ENCODE data around the gene MRPS9. TPM values are rescaled to one million over a fixed set of nuclear protein-coding genes. Genes with fewer than 3 reads are reported as not detected.

MRPS9 gene
- total and polyA plus RNA-seq, 2 of the 13 experiments (the other 11 are each of a cell fraction or from before 2014, with no cell fraction given) = 31.2 to 91.8 TPM

- WGBS (ENCODE audit: low lambda C conversion rate) = 95% methylated on average over 8 of the region's 8 CpGs
- Histone ChIP-seq H3K9me3 (ENCODE audit: low read length) (no peaks in the 10 kb centered on the region), H3K4me2 (ENCODE audit: low read depth, low read length) (no peak overlapping the region), H2AFZ (ENCODE audit: low read length) (no peak overlapping the region), H3K36me3 (replicated peaks in 1 of 2; ENCODE audit: control insufficient read depth in 1 of 2, insufficient read depth in 2 of 2, low read length in 2 of 2) (peaks cover 4 to 19% of the 10 kb centered on the region in 2 experiments; a peak in 4 of 5 replicates), H3K4me3 (replicated peaks in 1 of 3; ENCODE audit: insufficient read depth in 1 of 3, low read depth in 2 of 3, low read length in 3 of 3) (no peak overlapping the region), H3K9ac (ENCODE audit: insufficient read depth, low read depth, low read length) (no peak overlapping the region), H3K27ac (ENCODE audit: extremely low read length, insufficient read depth, low read length) (no peak overlapping the region), H3K79me2 (ENCODE audit: insufficient read depth, low read length) (no peaks in the 10 kb centered on the region), H3K4me1 (ENCODE audit: insufficient read depth, low read length) (no peaks in the 10 kb centered on the region), H4K20me1 (ENCODE audit: insufficient read depth, low read length) (no peaks in the 10 kb centered on the region), H3K27me3 (ENCODE audit: control insufficient read depth in 1 of 2, insufficient read depth in 2 of 2, low read length in 2 of 2) (no peaks in the 10 kb centered on the region)
- in situ Hi-C loops (cut with HindIII; ENCODE audit: extremely low pct_ligation_motif_present, low pct_unique_long_range_greater_than_20kb) (no loop called here), intact Hi-C loops (cut with micrococcal nuclease; ENCODE audit: unreplicated experiment) (no loop called here)
- BruUV-seq (replicated peaks) = no TSS peak
- ChIA-PET CTCF (ENCODE audit: low intra/inter-chr PET ratio, low total read pairs) (no interaction called here), POLR2A (no interaction called here)
- DNase-seq (ENCODE audit: low spot score) (no peak), FAIRE-seq (no peak), ATAC-seq (no peak)
- no peak for TF ChIP-seq CBFB (CRISPR knock-in tag; IDR thresholded peaks at IDR 0.05)
- no peak for TF ChIP-seq ZNF737 (CRISPR knock-in tag; IDR thresholded peaks at IDR 0.05; ENCODE audit: borderline replicate concordance)
- no peak for TF ChIP-seq ZKSCAN1 (IDR thresholded peaks at IDR 0.05; ENCODE audit: low read length)
- TF ChIP-seq RELA (CRISPR knock-in tag; IDR thresholded peaks at IDR 0.05) = no peak
- TF ChIP-seq, protein P1, sequence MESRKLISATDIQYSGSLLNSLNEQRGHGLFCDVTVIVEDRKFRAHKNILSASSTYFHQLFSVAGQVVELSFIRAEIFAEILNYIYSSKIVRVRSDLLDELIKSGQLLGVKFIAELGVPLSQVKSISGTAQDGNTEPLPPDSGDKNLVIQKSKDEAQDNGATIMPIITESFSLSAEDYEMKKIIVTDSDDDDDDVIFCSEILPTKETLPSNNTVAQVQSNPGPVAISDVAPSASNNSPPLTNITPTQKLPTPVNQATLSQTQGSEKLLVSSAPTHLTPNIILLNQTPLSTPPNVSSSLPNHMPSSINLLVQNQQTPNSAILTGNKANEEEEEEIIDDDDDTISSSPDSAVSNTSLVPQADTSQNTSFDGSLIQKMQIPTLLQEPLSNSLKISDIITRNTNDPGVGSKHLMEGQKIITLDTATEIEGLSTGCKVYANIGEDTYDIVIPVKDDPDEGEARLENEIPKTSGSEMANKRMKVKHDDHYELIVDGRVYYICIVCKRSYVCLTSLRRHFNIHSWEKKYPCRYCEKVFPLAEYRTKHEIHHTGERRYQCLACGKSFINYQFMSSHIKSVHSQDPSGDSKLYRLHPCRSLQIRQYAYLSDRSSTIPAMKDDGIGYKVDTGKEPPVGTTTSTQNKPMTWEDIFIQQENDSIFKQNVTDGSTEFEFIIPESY (CRISPR knock-in tag; IDR thresholded peaks at IDR 0.05) = no peak
- TF ChIP-seq RFXAP (CRISPR knock-in tag; IDR thresholded peaks at IDR 0.05; ENCODE audit: borderline replicate concordance) = no peak
- no peak for TF ChIP-seq CC2D1A (CRISPR knock-in tag; IDR thresholded peaks at IDR 0.05)
- TF ChIP-seq IRF1 (CRISPR knock-in tag; IDR thresholded peaks at IDR 0.05; ENCODE audit: low read depth) = no peak
- no peak for TF ChIP-seq KLF16 (CRISPR knock-in tag; IDR thresholded peaks at IDR 0.05)
- no peak for TF ChIP-seq HDAC2 (CRISPR knock-in tag; IDR thresholded peaks at IDR 0.05)
- TF ChIP-seq ZNF646 (CRISPR knock-in tag; IDR thresholded peaks at IDR 0.05) = no peak
- TF ChIP-seq XRCC5 (optimal IDR thresholded peaks at IDR 0.05; ENCODE audit: low read length) = no peak
These were observed 66.4 kb downstream of the MRPS9 start for GRCh38 chr2:105104208-105104731.

All from HepG2 (cell line).